Measurements from ENCODE around the gene CAPN9.
"Not testable (repeated sequence)": the region's sequence is repeated elsewhere in the genome, so short reads cannot be mapped to it uniquely, and the experiment has no call there.

Gene CAPN9

GRCh38 chr1:230747127-230747730, at the start of gene CAPN9:
Gene CAPN9, plus strand, starts transcription at chr1:230747388. Its CDS starts 109 bp downstream, at chr1:230747497.
- DNase-seq, result no peak

GRCh38 chr1:230698130-230698529, 49.1 kb upstream of the CAPN9 start:
- DNase-seq, result no peak

GRCh38 chr1:230698964-230699363, 48.2 kb upstream of the CAPN9 start:
- DNase-seq, result not testable (repeated sequence)

- no peak for DNase-seq
These were observed 47.5 kb upstream of the CAPN9 start for GRCh38 chr1:230699716-230700115.

GRCh38 chr1:230700132-230700531, 47.1 kb upstream of the CAPN9 start:
- no peak for DNase-seq

GRCh38 chr1:230701434-230701833, 45.8 kb upstream of the CAPN9 start:
- DNase-seq, result no peak

GRCh38 chr1:230701895-230702768, 45.1 kb upstream of the CAPN9 start:
- DNase-seq, result no peak

- DNase-seq, result no peak
These were observed 44.1 kb upstream of the CAPN9 start for GRCh38 chr1:230702934-230703678.

GRCh38 chr1:230703679-230704385, 43.4 kb upstream of the CAPN9 start:
- no peak for DNase-seq

- no peak for DNase-seq
These were observed 42.4 kb upstream of the CAPN9 start for GRCh38 chr1:230704830-230705229.

GRCh38 chr1:230705289-230706019, 41.7 kb upstream of the CAPN9 start:
- DNase-seq, result no peak

GRCh38 chr1:230706020-230706699, 41.0 kb upstream of the CAPN9 start:
- DNase-seq, result no peak

- no peak for DNase-seq
These were observed 40.1 kb upstream of the CAPN9 start for GRCh38 chr1:230706887-230707731.

GRCh38 chr1:230707732-230708630, 39.2 kb upstream of the CAPN9 start:
- DNase-seq, result no peak

GRCh38 chr1:230708631-230709580, 38.3 kb upstream of the CAPN9 start:
- no peak for DNase-seq

GRCh38 chr1:230709619-230710542, 37.3 kb upstream of the CAPN9 start:
- DNase-seq, result no peak

GRCh38 chr1:230710543-230710904, 36.7 kb upstream of the CAPN9 start:
- DNase-seq, result no peak

All from inflammatory macrophage treated with lipopolysaccharide for 1 hour (primary cell).